Adrenal gland (tissue), 12 donors: Measurements from ENCODE around the gene RAB30. TPM values are rescaled to one million over a fixed set of nuclear protein-coding genes. Genes with fewer than 3 reads are reported as not detected.

Source experiments
- DNase-seq, 7 donors: peaks; one replicate each; pipeline ENCODE4 v3.0.0-alpha.2; 2019 to 2020
- H3K27ac ChIP-seq, 5 donors: fragments of 200-600 bp; sonication (generic) in 4 of 5; 1 replicate in 3 of 5; 2 replicates in 2 of 5; pipeline versions ENCODE4 v1.5.1 to v1.8.0; 2016 to 2020; ENCODE audit warnings: mild to moderate bottlenecking in 1 of 5
- H3K27me3 ChIP-seq: fragments of 200-600 bp; 2 replicates; pipeline ENCODE4 v1.8.0; 2021
- H3K36me3 ChIP-seq, 2 donors: fragments of 200-600 bp; replicated peaks in 1 of 2; 1 replicate in 1 of 2; 2 replicates in 1 of 2; pipeline versions ENCODE4 v1.5.1 to v1.8.0; 2018 to 2022
- H3K4me1 ChIP-seq, 2 donors: fragments of 200-600 bp; replicated peaks in 1 of 2; 1 replicate in 1 of 2; 2 replicates in 1 of 2; pipeline versions ENCODE4 v1.5.1 to v1.8.0; 2018 to 2021
- H3K4me3 ChIP-seq, 4 donors: fragments of 200-600 bp; sonication (generic) in 3 of 4; one replicate each; pipeline ENCODE4 v1.5.1; 2016 to 2018
- H3K9me3 ChIP-seq, 3 donors: fragments of 200-600 bp; sonication (generic) in 1 of 3; replicated peaks in 1 of 3; 1 replicate in 2 of 3; 2 replicates in 1 of 3; pipeline versions ENCODE4 v1.5.1 to v1.8.0; 2016 to 2021
- CTCF ChIP-seq, 6 experiments: fragments of 450-650 bp in 4 of 6; fragments of 200-600 bp in 2 of 6; sonication (generic) in 1 of 6; IDR thresholded peaks; 1 replicate in 5 of 6; 2 replicates in 1 of 6; pipeline versions ENCODE4 v1.5.1 to v1.8.0; 2016 to 2021; ENCODE audit warnings: antibody characterized with exemption in 6 of 6, mild to moderate bottlenecking in 2 of 6, moderate library complexity in 1 of 6
- POLR2A ChIP-seq, 2 donors: fragments of 450-650 bp; IDR thresholded peaks; one replicate each; pipeline ENCODE4 v1.6.1; 2017; ENCODE audit warnings: antibody characterized with exemption in 2 of 2, mild to moderate bottlenecking in 2 of 2, moderate library complexity in 1 of 2
- WGBS, 4 donors: extraction: QIAGEN DNeasy Blood & Tissue Kit in 2 of 4; methylation state at CpG; one replicate each; pipeline versions ENCODE4 v1.1.5 to v1.1.7; 2013 to 2017; 5-methylcytosine and 5-hydroxymethylcytosine counted together
- intact Hi-C, 2 donors: fragments of 100-400 bp; cut with DNase I; formaldehyde crosslinking; loops; one replicate each; pipeline versions ENCODE4 v1.14.1 to v1.15.0; 2022 to 2023
- polyA plus RNA-seq, 3 donors: library from polyadenylated mRNA; stranded (reverse); fragments of 200-250 nt in 2 of 3; fragments of 350-450 nt in 1 of 3; fragmentation: Illumina TruSeq in 1 of 3; extraction: RNeasy Lipid Tissue Mini Kit (QIAGEN cat#74804) in 1 of 3; gene quantifications; one replicate each; pipeline ENCODE4 v1.2.3, GENCODE V29; 2013 to 2014
- total RNA-seq, 9 donors: library from RNA; depleted of rRNA in 4 of 9; stranded (reverse); fragments of >200 nt in 4 of 9; fragments of 120-200 nt in 1 of 9; fragmentation: NEBNext Ultra II Directional in 1 of 9; extraction: Animal tissue kit (Norgen Biotek cat#: 25700) in 1 of 9; gene quantifications; one replicate each; pipeline versions ENCODE4 v1.1.0 to v1.2.4, GENCODE V29; 2013 to 2023
- donor health status: healthy with polysubstance abuse.
- donor health status: Bipolar disorder and iron deficiency.
- donor health status: DM: yes; HTN: yes; CAD: no.
- donor health status: DM: no; HTN: no; CAD: no.
- donor health status: DM: no; HTN: no; CAD: no.
- donor health status: DM: yes; HTN: yes; CAD: no.

Gene RAB30
- total and polyA plus RNA-seq, 12 donors = 5.1 to 69.4 (median 41.7) TPM

DNA sequence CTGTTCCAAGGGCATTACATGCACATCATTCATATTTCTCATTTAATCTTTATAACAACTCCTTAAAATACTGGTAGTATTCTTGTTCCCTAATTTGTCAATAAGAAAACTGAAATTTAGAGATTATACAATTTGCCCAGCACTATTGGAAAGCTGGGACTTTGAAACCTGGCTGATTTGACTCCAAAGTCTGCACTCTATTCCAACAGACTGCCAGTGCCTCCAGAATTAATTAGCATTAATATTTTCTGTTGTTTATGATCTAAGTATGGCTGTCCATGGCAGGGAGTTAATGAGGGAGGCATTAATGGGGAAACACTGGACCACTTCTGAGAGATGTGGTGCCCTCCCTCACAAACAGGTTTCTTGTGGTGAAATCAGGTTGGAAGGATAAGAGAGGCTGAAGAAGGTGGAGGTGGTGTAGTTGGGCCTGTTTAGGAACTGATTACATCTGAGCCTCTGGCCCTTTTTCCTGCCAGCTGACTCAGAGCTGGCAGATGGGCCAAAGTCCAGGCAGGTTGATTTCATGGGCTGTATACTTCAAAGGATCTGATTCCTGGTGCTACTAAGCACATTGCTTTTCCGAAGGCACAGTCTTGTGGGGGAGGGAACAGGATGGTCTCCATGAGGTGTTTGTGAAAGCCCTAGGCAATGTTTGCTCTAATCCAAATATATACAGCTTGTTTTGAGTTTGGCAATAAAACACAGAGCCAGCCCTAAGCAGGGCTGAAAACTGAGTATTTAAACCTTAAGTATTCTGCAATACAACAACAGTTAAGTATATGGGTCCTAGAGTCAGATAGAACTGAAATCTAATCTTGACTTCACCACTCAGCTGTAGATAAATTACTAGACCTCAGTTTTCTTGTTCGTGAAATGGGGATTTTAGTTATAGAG lies 21.0 kb upstream of the RAB30 start:
- no peaks in the 10 kb centered on the region for H3K9me3 ChIP-seq

DNA sequence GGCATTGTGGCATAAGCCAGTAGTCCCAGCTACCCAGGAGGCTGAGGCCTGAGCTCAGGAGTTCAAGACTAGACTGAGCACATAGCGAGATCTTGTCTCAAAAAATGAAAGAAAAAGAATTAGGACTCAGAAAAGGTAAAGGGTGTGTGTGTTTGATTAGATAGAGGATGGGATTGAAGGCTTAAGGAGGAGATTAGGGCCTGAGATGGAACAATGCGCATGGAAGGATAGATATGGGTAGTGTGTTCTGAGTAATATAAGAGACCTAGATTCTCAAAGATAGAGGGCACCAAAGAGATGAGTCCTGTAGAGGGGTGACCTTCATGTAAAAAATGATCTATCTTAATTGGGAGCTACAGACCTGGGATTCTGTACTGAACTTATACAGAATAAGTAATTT lies 17.3 kb upstream of the RAB30 start:
- Histone ChIP-seq H3K9me3 (no peaks in the 10 kb centered on the region), H3K27me3 (no peaks in the 10 kb centered on the region), H3K27ac (no peak overlapping the region), H3K4me3 (no peak overlapping the region), H3K4me1 (peaks cover 0 to 21% of the 10 kb centered on the region in 2 donors), H3K36me3 (no peaks in the 10 kb centered on the region)
- peak in 1 of 6 experiments; percentile 6 for TF ChIP-seq CTCF (IDR thresholded peaks at IDR 0.05)
- TF ChIP-seq POLR2A (IDR thresholded peaks at IDR 0.05) = no peak
- 86 to 98% (median 92%) methylated on average over 2 of the region's 2 CpGs for WGBS, 4 donors
- intact Hi-C loops = no loop called here
- no peak for DNase-seq

More for the DNA sequence above, 21.0 kb upstream of the RAB30 start:
- peaks cover 0 to 11% of the 10 kb centered on the region in 2 donors for H3K4me1 ChIP-seq
- no peaks in the 10 kb centered on the region for H3K27me3 ChIP-seq
- WGBS, 4 donors = 42 to 60% (median 53%) methylated on average over 2 of the region's 2 CpGs
- peak overlapping the region in 1 of 5 donors; percentile 54 for H3K27ac ChIP-seq
- H3K4me3 ChIP-seq = no peak overlapping the region
- intact Hi-C loops = no loop called here
- no peaks in the 10 kb centered on the region for H3K36me3 ChIP-seq
- TF ChIP-seq CTCF (IDR thresholded peaks at IDR 0.05) (no peak), POLR2A (IDR thresholded peaks at IDR 0.05) (no peak)
- DNase-seq = peak; percentile 39 to 81 (median 52)

DNA sequence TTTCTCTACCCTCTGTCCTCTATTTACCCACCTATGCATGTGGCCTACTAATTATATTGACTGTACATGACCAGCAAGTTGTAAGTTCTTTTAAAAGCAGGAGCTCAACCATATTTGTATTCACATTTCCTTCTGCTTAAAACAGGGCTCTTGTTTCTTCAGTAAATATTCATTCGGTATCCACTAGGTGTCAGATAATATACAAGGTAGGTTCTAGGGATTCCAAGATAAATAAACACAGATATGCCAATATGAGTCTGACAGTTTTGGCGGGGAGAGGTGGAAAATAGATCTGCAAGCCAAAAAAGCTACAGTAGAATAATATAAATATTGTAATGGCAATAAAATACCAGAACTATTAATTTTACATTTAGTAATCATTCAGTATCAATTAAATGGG lies 15.3 kb upstream of the RAB30 start:
- WGBS, 4 donors = 8 to 18% (median 11%) methylated on average over 2 of the region's 2 CpGs
- peaks cover 0 to 12% of the 10 kb centered on the region in 2 donors for H3K4me1 ChIP-seq
- H3K36me3 ChIP-seq = no peaks in the 10 kb centered on the region
- no peak for DNase-seq
- no peaks in the 10 kb centered on the region for H3K9me3 ChIP-seq
- TF ChIP-seq CTCF (IDR thresholded peaks at IDR 0.05) (peak in 5 of 6 experiments; percentile 8 to 38 (median 21)), POLR2A (IDR thresholded peaks at IDR 0.05) (no peak)
- no peak overlapping the region for H3K4me3 ChIP-seq
- intact Hi-C loops = no loop called here
- no peaks in the 10 kb centered on the region for H3K27me3 ChIP-seq
- H3K27ac ChIP-seq = no peak overlapping the region

DNA sequence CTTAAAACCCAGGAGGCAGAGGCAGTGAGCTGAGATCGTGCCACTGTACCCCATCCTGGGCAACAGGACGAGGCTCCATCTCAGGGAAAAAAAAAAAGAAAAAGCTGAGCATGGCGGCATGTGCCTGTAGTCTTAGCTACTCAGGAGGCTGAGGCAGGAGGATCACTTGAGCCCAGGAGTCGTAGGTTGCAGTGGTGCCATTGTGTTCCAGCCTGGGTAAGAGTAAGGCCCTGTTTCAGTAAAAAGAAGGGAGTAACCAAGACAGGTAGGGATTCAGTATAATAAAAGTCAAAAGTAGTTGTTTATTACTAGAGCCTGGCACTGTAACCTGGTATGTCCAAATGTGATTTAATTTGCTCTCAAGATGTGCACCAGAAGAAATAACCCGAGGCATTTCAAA lies 8.1 kb upstream of the RAB30 start:
- Histone ChIP-seq H3K4me1 (peaks cover 0 to 17% of the 10 kb centered on the region in 2 donors), H3K9me3 (no peaks in the 10 kb centered on the region), H3K36me3 (peaks cover 0 to 6% of the 10 kb centered on the region in 2 donors), H3K4me3 (no peak overlapping the region), H3K27me3 (no peaks in the 10 kb centered on the region), H3K27ac (no peak overlapping the region)
- intact Hi-C loops = loop anchor here in 1 of 2 donors (10.0 kb wide), 1 partner anchor 175 kb away; the partner anchor contains the start of genes DDIAS and PRCP
- no peak for TF ChIP-seq CTCF (IDR thresholded peaks at IDR 0.05)
- no peak for TF ChIP-seq POLR2A (IDR thresholded peaks at IDR 0.05)
- DNase-seq = no peak
- 84 to 93% (median 91%) methylated on average over 5 of the region's 5 CpGs for WGBS, 4 donors
